H9 (cell line): ENCODE results near the gene RBMS2. TPM values are rescaled to one million over a fixed set of nuclear protein-coding genes. Genes with fewer than 3 reads are reported as not detected.

Experiments
- DNase-seq: peaks from one replicate; pipeline ENCODE4 v3.0.0-alpha.2; 2017
- H2AFZ ChIP-seq: one replicate; pipeline ENCODE4 v1.6.1; 2013; ENCODE audit warnings: mild to moderate bottlenecking, low read length, control low read depth, moderate library complexity
- H2AK5ac ChIP-seq: 2 replicates; pipeline ENCODE4 v1.6.1; 2013; ENCODE audit warnings: low read length, control low read depth, mixed read lengths; ENCODE audit not compliant: insufficient read length
- H2BK120ac ChIP-seq: one replicate; pipeline ENCODE4 v1.6.1; 2013; ENCODE audit warnings: low read depth, mild to moderate bottlenecking, low read length, control low read depth, inconsistent platforms; ENCODE audit not compliant: poor library complexity, severe bottlenecking
- H2BK12ac ChIP-seq: 2 replicates; pipeline ENCODE4 v1.6.1; 2013; ENCODE audit warnings: low read length, control low read depth, mixed read lengths, low read depth; ENCODE audit not compliant: insufficient read length
- H2BK15ac ChIP-seq: 2 replicates; pipeline ENCODE4 v1.6.1; 2013; ENCODE audit warnings: low read depth, low read length, control low read depth
- H2BK20ac ChIP-seq: one replicate; pipeline ENCODE4 v1.6.1; 2013; ENCODE audit warnings: low read depth, mild to moderate bottlenecking, low read length, control low read depth, inconsistent platforms; ENCODE audit not compliant: poor library complexity, severe bottlenecking
- H2BK5ac ChIP-seq: 2 replicates; pipeline ENCODE4 v1.6.1; 2013; ENCODE audit warnings: low read length, control low read depth, mixed read lengths; ENCODE audit not compliant: insufficient read length
- H3K14ac ChIP-seq: 2 replicates; pipeline ENCODE4 v1.6.1; 2013; ENCODE audit warnings: low read length, control low read depth; ENCODE audit not compliant: insufficient read depth
- H3K18ac ChIP-seq: 2 replicates; pipeline ENCODE4 v1.6.1; 2013; ENCODE audit warnings: low read depth, mild to moderate bottlenecking, mixed read lengths, low read length, control low read depth; ENCODE audit not compliant: insufficient read length
- H3K23ac ChIP-seq: 2 replicates; pipeline ENCODE4 v1.6.1; 2013; ENCODE audit warnings: low read length, control low read depth, mixed read lengths, low read depth; ENCODE audit not compliant: insufficient read length
- H3K23me2 ChIP-seq: 2 replicates; pipeline ENCODE4 v1.6.1; 2013; ENCODE audit warnings: low read depth, mild to moderate bottlenecking, mixed read lengths, low read length, control low read depth; ENCODE audit not compliant: insufficient read length, poor library complexity, severe bottlenecking
- H3K27ac ChIP-seq: 2 replicates; pipeline ENCODE4 v1.5.1; 2013; ENCODE audit warnings: low read length, control low read depth, mixed read lengths, low read depth; ENCODE audit not compliant: insufficient read length
- H3K27me3 ChIP-seq: 2 replicates; pipeline ENCODE4 v1.6.1; 2013; ENCODE audit warnings: low read length, control low read depth, inconsistent platforms; ENCODE audit not compliant: insufficient read depth
- H3K4ac ChIP-seq: 2 replicates; pipeline ENCODE4 v1.6.1; 2013; ENCODE audit warnings: low read depth, mild to moderate bottlenecking, control low read depth, inconsistent platforms, low read length, moderate library complexity
- H3K4me1 ChIP-seq: 2 replicates; pipeline ENCODE4 v1.6.1; 2013; ENCODE audit warnings: low read length, control low read depth, inconsistent platforms; ENCODE audit not compliant: insufficient read depth
- H3K4me2 ChIP-seq: 2 replicates; pipeline ENCODE4 v1.6.1; 2013; ENCODE audit warnings: low read length, control low read depth, mixed read lengths; ENCODE audit not compliant: insufficient read length, insufficient read depth
- H3K56ac ChIP-seq: 2 replicates; pipeline ENCODE4 v1.6.1; 2013; ENCODE audit warnings: low read depth, mild to moderate bottlenecking, mixed read lengths, low read length, control low read depth; ENCODE audit not compliant: insufficient read length
- H3K79me1 ChIP-seq: 2 replicates; pipeline ENCODE4 v1.6.1; 2013; ENCODE audit warnings: low read depth, mild to moderate bottlenecking, moderate library complexity, low read length, control low read depth, inconsistent platforms; ENCODE audit not compliant: insufficient read depth, poor library complexity, severe bottlenecking
- H3K79me2 ChIP-seq: 2 replicates; pipeline ENCODE4 v1.6.1; 2013; ENCODE audit warnings: low read length, control low read depth, inconsistent platforms; ENCODE audit not compliant: insufficient read depth
- H3K9ac ChIP-seq: 2 replicates; pipeline ENCODE4 v1.6.1; 2013; ENCODE audit warnings: low read length, control low read depth, mixed read lengths; ENCODE audit not compliant: insufficient read length; ENCODE audit errors: extremely low read depth
- H3K9me3 ChIP-seq: one replicate; pipeline ENCODE4 v1.6.1; 2013; ENCODE audit warnings: low read depth, low read length, inconsistent platforms; ENCODE audit not compliant: control insufficient read depth
- H3T11ph ChIP-seq: one replicate; pipeline ENCODE4 v1.6.1; 2013; ENCODE audit warnings: mild to moderate bottlenecking, low read length, control low read depth, inconsistent platforms
- H4K20me1 ChIP-seq: one replicate; pipeline ENCODE4 v1.6.1; 2013; ENCODE audit not compliant: control insufficient read depth, insufficient read length, insufficient read depth
- H4K5ac ChIP-seq: 2 replicates; pipeline ENCODE4 v1.6.1; 2013; ENCODE audit warnings: low read depth, mild to moderate bottlenecking, mixed read lengths, low read length, control low read depth; ENCODE audit not compliant: insufficient read length
- H4K8ac ChIP-seq: replicated peaks from 2 replicates; pipeline ENCODE4 v1.6.1; 2013; ENCODE audit warnings: low read length, control low read depth, mixed read lengths, low read depth; ENCODE audit not compliant: insufficient read length
- H4K91ac ChIP-seq: 2 replicates; pipeline ENCODE4 v1.6.1; 2013; ENCODE audit warnings: low read depth, mild to moderate bottlenecking, moderate library complexity, mixed read lengths, low read length, control low read depth; ENCODE audit not compliant: insufficient read length
- H3K27ac Mint-ChIP-seq, 3 experiments: 2 replicates in 2 of 3; 3 replicates in 1 of 3; pipeline ENCODE4 v1.8.0; 2020 to 2021; ENCODE audit warnings: mixed read lengths in 3 of 3, mild to moderate bottlenecking in 1 of 3, moderate library complexity in 1 of 3
- H3K27me3 Mint-ChIP-seq: 2 replicates; pipeline ENCODE4 v1.8.0; 2021; ENCODE audit warnings: low read depth, mild to moderate bottlenecking, moderate library complexity, mixed read lengths
- H3K36me3 Mint-ChIP-seq, 3 experiments: 2 replicates in 2 of 3; 3 replicates in 1 of 3; pipeline ENCODE4 v1.8.0; 2020 to 2021; ENCODE audit warnings: low read depth in 3 of 3, mixed read lengths in 3 of 3; ENCODE audit not compliant: insufficient read depth in 1 of 3
- H3K4me1 Mint-ChIP-seq, 2 experiments: 2 replicates each; pipeline ENCODE4 v1.8.0; 2020; ENCODE audit warnings: mixed read lengths in 2 of 2
- H3K4me3 Mint-ChIP-seq, 2 experiments: 2 replicates in 1 of 2; 3 replicates in 1 of 2; pipeline ENCODE4 v1.8.0; 2020 to 2021; ENCODE audit warnings: mild to moderate bottlenecking in 2 of 2, mixed read lengths in 2 of 2, moderate library complexity in 1 of 2
- H3K9me3 Mint-ChIP-seq, 2 experiments: 2 replicates in 1 of 2; 3 replicates in 1 of 2; pipeline ENCODE4 v1.8.0; 2020; ENCODE audit warnings: mild to moderate bottlenecking in 2 of 2, mixed read lengths in 2 of 2, moderate library complexity in 1 of 2
- WGBS: extraction: QIAGEN DNeasy Blood & Tissue Kit; methylation state at CpG from one replicate; pipeline ENCODE4 v1.1.7; 2013; ENCODE audit warnings: missing lambda C conversion rate, low lambda C conversion rate, mixed read lengths; ENCODE audit not compliant: insufficient read length; ENCODE audit errors: extremely low coverage; 5-methylcytosine and 5-hydroxymethylcytosine counted together
- total RNA-seq: library from RNA; stranded (reverse); gene quantifications from 2 replicates; pipeline ENCODE4 v1.2.1, GENCODE V29; 2021
- TF ChIP-seq, protein P1 (sequence below): fragments of 200-600 bp; sonication (generic); conservative IDR thresholded peaks from 3 replicates; pipeline ENCODE4 v1.8.0; 2021; ENCODE audit warnings: antibody characterized with exemption, mild to moderate bottlenecking

RBMS2 gene
- total RNA-seq, 1 experiment from 2014 or later, result 9.5 TPM

DNA sequence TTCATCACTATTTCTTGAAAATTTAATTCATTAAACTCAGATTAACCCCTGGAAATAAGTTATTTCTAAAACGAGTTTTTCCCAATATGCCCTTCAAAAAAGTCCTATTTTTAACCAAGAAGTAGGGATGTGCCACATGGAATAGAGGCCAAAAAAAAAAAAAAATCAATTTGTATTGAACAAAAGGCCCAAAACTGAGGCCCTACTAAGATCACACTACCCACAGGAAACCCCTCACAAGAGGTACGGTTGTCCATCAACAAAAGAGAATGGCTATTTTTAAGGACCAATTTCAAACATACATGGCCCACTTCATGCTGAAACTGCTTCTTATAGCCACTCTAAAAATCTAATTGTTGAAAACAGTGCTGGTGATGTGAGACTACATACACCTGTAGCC lies 116.0 kb downstream of the RBMS2 start:
- Histone ChIP-seq H3K14ac (no peak overlapping the region), H4K20me1 (no peaks in the 10 kb centered on the region), H2BK5ac (no peak overlapping the region), H3K79me1 (no peaks in the 10 kb centered on the region), H3K56ac (no peak overlapping the region), H3K9ac (no peak overlapping the region), H3K4ac (no peak overlapping the region), H3K18ac (no peak overlapping the region), H2BK120ac (no peak overlapping the region), H3K4me2 (no peak overlapping the region), H3K4me1 (peaks cover 8% of the 10 kb centered on the region; the same call in 1 of the 2 replicates), H4K91ac (no peak overlapping the region), H2BK12ac (no peak overlapping the region), H3K9me3 (no peaks in the 10 kb centered on the region), H3K27me3 (no peaks in the 10 kb centered on the region), H4K5ac (no peak overlapping the region), H2BK20ac (no peak overlapping the region), H3K27ac (no peak overlapping the region), H3K23ac (no peak overlapping the region), H4K8ac (no peak overlapping the region), H2AK5ac (no peak overlapping the region), H2AFZ (no peak overlapping the region), H3K23me2 (peaks cover 25% of the 10 kb centered on the region), H2BK15ac (no peak overlapping the region), H3T11ph (no peak overlapping the region), H3K79me2 (no peaks in the 10 kb centered on the region)
- TF ChIP-seq, protein P1, sequence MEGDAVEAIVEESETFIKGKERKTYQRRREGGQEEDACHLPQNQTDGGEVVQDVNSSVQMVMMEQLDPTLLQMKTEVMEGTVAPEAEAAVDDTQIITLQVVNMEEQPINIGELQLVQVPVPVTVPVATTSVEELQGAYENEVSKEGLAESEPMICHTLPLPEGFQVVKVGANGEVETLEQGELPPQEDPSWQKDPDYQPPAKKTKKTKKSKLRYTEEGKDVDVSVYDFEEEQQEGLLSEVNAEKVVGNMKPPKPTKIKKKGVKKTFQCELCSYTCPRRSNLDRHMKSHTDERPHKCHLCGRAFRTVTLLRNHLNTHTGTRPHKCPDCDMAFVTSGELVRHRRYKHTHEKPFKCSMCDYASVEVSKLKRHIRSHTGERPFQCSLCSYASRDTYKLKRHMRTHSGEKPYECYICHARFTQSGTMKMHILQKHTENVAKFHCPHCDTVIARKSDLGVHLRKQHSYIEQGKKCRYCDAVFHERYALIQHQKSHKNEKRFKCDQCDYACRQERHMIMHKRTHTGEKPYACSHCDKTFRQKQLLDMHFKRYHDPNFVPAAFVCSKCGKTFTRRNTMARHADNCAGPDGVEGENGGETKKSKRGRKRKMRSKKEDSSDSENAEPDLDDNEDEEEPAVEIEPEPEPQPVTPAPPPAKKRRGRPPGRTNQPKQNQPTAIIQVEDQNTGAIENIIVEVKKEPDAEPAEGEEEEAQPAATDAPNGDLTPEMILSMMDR, result no peak
- H3K4me1 Mint-ChIP-seq, result peaks cover 48 to 54% of the 10 kb centered on the region in 2 experiments
- WGBS, result no CpG with 5 or more reads among the region's 2 CpGs
- H3K36me3 Mint-ChIP-seq, result peaks cover 40 to 51% (median 43%) of the 10 kb centered on the region in 3 experiments; a peak in 6 of 7 replicates
- peak overlapping the region in 2 of 3 experiments; percentile 57 to 96; a peak in 3 of 7 replicates for H3K27ac Mint-ChIP-seq
- peak overlapping the region in 1 of 2 experiments; percentile 48; a peak in 2 of 5 replicates for H3K4me3 Mint-ChIP-seq
- DNase-seq, result no peak
- peaks cover 0 to 3% of the 10 kb centered on the region in 2 experiments; a peak in 1 of 5 replicates for H3K9me3 Mint-ChIP-seq
- no peaks in the 10 kb centered on the region for H3K27me3 Mint-ChIP-seq
